GM15510 (cell line): ENCODE measurements around the gene FURIN.

ENCODE experiments used
- POLR2A ChIP-seq: IDR thresholded peaks from 3 replicates; pipeline ENCODE4 v1.6.1; 2011; ENCODE audit warnings: borderline replicate concordance; ENCODE audit not compliant: insufficient read length; ENCODE audit errors: extremely low read depth

Gene FURIN

DNA sequence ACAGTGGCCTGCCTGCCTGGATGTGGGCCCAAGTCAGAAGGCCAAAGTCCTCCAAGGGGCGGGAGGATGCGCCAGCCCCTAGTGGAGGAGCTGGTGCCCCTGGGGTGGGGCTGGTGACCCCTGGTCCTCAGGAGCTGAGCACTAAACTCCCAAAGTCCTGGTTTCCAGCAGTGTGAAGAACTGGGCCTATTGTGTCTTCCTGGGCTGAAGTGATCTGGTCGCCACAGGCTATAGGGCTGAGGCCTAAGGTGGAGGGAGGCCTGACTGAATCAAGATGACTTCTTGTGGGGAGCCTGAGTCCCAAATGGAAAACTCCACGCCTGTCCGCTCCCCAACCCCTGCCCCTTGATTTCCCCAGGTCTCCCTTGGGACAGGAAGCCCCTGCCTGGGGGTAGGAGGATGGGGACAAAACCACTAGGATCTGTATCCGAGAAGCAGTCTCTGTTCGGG lies 15.2 kb downstream of the FURIN start:
- TF ChIP-seq POLR2A = no peak

GRCh38 chr15:90883976-90884718 lies 15.8 kb downstream of the FURIN start, which contains the start of gene FES:
TSS of gene FES (plus strand) at chr15:90884504. CDS start at chr15:90885046, 542 bp downstream.
- peak; percentile 52 for TF ChIP-seq POLR2A

- no peak for TF ChIP-seq POLR2A
These were observed 16.5 kb downstream of the FURIN start for GRCh38 chr15:90884719-90885431.

DNA sequence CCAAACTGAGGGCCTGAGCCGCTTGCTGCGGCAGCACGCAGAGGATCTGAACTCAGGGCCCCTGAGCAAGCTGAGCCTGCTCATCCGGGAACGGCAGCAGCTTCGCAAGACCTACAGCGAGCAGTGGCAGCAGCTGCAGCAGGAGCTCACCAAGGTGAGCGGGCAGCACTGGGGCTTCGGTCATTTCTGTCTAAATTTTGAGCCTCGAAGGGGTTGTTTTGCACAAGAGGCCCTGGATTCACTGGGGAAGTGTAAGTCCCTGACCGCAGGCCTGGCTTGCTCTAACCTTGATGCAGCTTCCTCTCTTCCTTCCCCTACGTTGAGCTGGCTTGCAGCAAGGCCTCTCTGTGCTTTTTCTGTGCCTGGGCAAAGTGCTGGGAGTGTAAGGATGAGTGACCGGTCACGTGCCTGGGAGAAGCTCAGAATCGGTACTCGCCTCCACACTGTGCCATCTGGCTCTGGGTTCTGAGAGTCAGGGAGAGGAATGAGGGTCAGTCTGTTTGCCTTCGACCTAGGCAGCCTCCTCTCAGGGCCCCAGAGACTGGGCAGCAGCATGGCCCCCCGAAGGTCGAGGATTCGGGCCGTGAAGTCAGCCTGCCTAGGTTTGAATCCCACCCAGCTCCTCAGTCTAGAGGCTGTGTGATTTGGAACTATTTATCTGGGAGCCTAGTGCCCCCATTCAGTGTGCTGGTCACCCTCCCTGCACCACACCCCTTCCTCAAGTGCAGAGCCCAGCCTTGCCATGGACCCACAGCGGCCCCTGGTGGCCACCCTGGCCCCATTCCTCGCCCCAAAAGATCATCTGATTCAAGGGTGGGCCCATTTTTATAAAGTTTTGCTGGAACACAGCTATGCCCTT lies 17.3 kb downstream of the FURIN start:
- no peak for TF ChIP-seq POLR2A

GRCh38 chr15:90886291-90886614 lies 17.9 kb downstream of the FURIN start:
- TF ChIP-seq POLR2A = no peak

DNA sequence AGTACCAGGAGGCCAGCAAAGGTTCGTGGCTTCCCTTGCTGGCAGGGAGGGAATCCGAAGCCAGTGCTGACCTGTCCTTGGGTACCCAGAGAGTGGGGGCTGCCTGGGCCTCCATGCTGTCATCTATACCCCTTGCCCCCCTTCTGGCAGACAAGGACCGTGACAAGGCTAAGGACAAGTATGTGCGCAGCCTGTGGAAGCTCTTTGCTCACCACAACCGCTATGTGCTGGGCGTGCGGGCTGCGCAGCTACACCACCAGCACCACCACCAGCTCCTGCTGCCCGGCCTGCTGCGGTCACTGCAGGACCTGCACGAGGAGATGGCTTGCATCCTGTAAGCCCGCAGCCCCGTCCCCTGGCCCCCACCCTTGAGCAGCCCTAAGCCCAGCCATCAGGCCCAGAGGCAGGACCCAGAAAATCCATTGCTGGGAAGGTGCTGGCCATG lies 18.7 kb downstream of the FURIN start:
- TF ChIP-seq POLR2A = no peak

DNA sequence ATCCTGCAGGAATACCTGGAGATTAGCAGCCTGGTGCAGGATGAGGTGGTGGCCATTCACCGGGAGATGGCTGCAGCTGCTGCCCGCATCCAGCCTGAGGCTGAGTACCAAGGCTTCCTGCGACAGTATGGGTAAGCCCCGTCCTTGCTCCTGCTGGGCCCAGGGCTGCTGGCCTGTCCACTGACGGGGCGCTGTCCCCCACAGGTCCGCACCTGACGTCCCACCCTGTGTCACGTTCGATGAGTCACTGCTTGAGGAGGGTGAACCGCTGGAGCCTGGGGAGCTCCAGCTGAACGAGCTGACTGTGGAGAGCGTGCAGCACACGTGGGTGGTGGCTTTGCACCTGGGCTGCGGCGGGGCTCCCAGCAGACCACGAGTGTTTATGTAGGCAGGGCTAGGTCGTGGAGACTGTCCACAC lies 20.9 kb downstream of the FURIN start:
- TF ChIP-seq POLR2A = no peak

DNA sequence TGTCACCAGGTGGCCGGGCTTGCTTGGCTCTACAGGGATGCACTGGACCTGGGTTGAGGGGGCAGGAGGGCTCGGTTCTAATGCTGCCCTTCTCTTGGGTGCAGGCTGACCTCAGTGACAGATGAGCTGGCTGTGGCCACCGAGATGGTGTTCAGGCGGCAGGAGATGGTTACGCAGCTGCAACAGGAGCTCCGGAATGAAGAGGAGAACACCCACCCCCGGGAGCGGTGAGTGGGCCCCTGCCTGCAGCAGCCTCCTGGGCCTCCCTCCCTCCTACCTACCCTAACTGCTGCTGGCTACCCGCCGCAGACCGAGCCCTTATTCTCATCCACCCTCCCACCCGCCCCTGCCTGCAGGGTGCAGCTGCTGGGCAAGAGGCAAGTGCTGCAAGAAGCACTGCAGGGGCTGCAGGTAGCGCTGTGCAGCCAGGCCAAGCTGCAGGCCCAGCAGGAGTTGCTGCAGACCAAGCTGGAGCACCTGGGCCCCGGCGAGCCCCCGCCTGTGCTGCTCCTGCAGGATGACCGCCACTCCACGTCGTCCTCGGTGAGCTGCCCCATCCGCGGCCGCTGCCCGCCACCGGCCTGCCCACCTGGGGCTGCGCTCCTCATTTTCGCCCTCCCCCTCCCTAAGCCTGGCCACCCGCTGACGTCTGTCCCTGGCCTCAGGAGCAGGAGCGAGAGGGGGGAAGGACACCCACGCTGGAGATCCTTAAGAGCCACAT lies 21.5 kb downstream of the FURIN start:
- TF ChIP-seq POLR2A = no peak

- no peak for TF ChIP-seq POLR2A
These were observed 22.5 kb downstream of the FURIN start for GRCh38 chr15:90890839-90891238.

DNA sequence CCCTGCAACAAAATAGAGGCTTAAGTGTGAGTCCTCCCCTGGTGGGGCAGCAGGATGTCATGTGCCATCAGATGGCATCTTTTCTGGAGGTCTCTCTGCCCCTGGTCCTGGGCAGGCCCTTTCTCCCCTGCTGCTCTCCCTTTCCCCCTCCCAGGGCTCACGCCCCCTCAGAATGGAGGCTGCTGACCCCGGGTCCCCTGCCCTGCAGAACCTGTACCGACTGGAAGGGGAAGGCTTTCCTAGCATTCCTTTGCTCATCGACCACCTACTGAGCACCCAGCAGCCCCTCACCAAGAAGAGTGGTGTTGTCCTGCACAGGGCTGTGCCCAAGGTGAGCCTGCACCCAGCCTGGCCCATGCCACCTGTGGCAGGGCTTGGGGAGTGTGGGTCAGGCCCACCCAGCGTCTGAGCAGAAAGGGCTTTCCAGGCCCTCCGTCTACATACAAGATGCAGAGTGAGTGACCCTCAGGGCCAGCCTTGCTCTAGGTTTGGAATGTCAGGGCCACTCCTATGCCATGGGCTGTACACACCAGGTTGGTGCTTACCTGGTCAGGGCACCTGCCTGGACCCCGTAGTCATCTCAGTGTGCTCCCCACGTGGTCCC lies 23.1 kb downstream of the FURIN start:
- no peak for TF ChIP-seq POLR2A

- TF ChIP-seq POLR2A = no peak
These were observed 23.6 kb downstream of the FURIN start for GRCh38 chr15:90892023-90892422.

- no peak for TF ChIP-seq POLR2A
These were observed 24.2 kb downstream of the FURIN start for GRCh38 chr15:90892498-90893174.

GRCh38 chr15:90893175-90894090 lies 25.0 kb downstream of the FURIN start:
- TF ChIP-seq POLR2A = no peak

DNA sequence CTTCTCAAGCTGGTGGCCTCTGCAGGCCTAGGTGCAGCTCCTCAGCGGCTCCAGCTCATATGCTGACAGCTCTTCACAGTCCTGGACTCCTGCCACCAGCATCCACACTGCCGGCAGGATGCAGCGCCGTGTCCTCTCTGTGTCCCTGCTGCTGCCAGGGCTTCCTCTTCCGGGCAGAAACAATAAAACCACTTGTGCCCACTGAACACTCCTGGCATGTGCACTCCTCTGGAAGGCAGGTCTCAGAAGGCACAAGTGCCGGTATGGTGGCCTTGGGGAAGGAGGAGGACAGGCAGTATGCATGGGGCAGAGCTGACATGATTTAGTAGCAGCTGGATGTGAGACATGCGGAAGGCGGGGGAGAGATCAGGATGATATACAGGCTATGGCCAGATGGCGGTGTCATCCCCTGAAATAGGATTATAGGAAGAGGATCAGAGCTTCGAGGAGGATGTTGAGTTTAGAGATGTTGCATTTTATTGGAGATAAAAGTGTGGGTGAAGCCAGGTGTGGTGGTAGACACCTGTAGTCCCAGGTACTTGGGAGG lies 27.3 kb downstream of the FURIN start:
- no peak for TF ChIP-seq POLR2A
